Glomerular endothelial cell (primary cell): Measurements from ENCODE around the gene LEF1. TPM values are rescaled to one million over a fixed set of nuclear protein-coding genes. Genes with fewer than 3 reads are reported as not detected.
"Not testable (repeated sequence)": the region's sequence is repeated elsewhere in the genome, so short reads cannot be mapped to it uniquely, and the experiment has no call there.

Experiments used
- DNase-seq: peaks from one replicate; pipeline ENCODE4 v3.0.0-alpha.2; 2011; ENCODE audit warnings: low read depth, low spot score; ENCODE audit errors: extremely low read depth
- total RNA-seq: library from RNA; depleted of rRNA; stranded (reverse); fragments of >200 nt; gene quantifications from 2 replicates; pipeline ENCODE4 v1.2.3, GENCODE V29; 2015

The LEF1 gene
- total RNA-seq, 1 donor from 2014 or later = 0.58 TPM

DNA sequence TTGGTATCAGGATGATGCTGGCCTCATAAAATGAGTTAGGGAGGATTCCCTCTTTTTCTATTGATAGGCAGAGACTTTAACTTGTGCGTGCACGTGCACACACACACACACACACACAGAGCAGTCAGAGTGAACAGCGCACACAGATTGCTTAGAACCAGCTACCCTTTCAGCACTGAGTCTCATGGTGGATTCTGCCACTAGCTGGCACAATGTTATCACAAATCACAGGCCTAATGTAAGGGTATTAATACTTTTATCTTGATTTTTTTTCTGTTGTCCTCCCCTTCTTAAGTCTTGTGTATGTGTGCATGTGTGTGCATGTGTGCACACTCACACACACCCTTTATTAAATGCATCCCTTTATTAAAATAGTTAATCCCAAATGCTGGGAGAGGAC, 125.8 kb downstream of the LEF1 start:
- DNase-seq = no peak

DNA sequence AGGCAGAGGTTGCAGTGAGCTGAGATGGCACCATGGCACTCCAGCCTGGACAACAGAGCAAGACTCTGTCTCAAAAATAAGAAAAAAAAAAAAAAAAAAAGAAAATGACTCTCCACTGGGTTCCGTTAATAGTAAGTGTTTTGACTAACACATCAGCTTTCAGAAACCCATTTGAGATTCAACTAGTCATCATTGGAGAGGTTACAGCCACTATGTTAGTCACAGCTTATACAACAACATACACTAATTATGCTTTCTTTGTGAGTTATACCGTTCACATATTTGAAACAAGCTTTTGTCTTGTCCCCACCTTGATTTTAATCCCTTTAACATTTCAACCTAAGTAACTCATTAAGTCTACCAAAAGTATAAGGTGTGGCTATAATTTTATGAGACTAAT, 130.8 kb downstream of the LEF1 start:
- no peak for DNase-seq

DNA sequence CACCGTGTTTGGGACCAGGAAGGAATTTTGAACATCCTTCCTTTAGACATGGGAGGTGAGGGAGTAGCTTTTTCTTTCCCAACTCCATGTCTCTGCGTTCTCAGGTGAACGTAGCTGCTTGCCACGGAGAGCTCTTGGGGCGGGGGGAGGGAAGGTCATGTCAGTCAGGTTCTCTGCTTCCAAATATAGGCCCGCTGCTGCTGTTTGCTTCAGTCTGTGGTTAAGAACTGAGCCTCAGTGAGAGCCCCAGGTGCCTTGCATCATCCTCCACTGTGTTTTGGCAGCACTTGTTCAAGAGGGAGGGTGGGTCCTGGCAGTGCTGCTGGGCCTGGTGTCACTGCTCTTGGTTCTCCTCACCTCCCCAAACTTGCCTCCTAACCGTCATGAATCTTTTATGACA, 132.5 kb downstream of the LEF1 start:
- DNase-seq = no peak

DNA sequence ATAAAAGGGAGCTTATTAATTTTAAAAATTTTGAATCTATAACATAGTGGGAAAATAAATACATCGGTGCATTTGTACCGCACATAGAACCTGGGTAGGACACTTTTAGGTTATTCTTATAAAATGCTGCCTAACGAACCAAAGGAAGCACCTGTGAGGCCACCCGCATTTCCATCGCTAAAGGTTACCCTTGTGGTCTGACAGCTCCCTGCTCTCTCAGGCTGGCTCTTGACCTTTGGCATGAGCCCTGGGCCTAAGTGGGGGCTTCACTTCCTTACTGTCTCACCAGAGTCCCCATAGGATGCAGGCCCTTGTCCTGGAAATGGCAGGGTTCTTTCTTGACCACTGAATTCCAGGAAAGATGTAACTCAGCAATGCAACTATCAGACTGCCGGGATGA, 133.0 kb downstream of the LEF1 start:
- DNase-seq = no peak

DNA sequence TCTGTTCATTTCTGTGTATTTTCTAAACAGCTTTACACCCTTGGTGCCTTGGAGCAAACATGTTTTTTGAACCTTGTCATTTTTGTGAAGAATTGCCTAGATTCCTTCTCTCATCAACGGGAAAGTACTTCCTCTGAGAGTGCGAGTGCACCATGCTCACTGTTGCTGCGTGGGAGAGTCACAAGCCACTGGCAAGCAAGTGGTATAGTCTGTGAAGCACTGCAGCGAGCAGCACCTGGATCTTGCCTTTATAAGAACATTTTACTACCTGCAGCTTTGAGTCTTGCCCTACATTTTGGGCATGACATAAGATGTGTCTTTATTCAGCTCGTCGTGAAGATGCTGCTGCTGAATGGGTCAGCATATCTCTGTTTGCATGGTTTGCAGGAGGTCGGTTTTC, 134.2 kb downstream of the LEF1 start:
- DNase-seq = no peak

DNA sequence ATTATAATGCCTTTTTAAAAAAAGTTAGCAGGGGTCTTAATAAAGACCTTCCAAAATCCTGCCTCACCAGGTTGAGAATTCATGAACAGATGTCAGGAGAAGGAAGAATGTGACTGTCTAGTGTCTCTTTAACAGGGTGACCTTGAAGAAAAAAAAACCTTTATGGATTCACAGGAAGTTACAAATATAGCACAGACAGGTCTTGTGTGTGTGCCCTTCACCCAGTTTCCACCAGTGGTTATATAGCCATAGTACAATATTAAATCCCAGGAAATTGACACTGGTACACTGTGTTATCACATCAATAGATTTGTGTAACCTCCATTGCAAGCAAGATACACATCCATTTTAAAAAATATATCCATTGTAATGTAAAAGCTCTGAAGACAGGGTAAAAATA, 135.4 kb downstream of the LEF1 start:
- DNase-seq = no peak

DNA sequence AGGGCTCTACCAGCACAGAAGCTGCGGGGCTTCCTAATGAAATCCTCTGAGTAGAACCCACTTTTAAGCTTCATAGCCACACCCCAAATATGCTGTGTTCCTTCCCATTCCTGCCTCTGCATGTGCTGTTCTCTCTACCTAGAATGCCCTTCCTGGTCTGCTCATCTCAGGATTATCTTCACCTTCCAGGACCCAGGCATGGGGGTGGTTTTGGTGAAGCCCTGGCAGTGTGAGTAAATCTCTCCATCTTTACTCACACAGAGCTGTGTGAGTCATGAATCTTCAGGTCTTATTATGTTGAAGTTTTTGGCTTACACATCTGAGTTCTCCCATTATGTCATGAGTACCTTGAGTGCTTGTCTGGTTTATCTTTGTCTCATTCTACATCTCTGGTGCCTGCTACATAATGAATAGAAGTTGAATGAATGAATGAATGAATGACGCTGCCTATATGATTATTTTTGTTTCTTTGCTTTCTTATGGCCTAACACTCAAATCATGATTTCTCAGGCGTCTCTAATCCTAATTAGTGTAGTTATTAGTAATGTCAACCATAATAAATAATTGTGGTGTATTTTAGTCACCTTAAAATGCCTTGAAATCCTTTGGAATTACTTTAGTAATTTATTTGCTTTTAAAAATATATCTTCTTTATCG, 137.2 kb downstream of the LEF1 start:
- DNase-seq = no peak

DNA sequence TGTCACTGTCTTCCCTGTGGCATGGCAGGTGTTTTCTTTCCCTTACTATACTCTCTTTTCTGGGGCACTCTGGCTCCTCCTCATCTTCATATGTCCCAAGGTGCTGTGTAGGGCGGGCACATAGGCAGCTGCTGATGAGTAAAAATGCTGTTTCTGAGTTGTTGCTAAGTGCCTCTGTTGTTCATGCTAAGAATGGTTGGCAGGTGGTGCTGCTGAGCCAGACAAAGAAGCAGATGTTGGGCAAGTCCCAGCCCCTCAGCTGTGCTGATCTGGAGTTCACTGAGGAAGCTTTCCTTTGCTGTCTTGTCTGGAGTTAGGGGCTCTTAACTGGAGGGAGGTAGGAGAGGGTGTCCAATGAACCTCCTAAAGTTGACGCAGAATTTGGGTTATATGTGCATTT, 138.4 kb downstream of the LEF1 start:
- peak; percentile 25 for DNase-seq

DNA sequence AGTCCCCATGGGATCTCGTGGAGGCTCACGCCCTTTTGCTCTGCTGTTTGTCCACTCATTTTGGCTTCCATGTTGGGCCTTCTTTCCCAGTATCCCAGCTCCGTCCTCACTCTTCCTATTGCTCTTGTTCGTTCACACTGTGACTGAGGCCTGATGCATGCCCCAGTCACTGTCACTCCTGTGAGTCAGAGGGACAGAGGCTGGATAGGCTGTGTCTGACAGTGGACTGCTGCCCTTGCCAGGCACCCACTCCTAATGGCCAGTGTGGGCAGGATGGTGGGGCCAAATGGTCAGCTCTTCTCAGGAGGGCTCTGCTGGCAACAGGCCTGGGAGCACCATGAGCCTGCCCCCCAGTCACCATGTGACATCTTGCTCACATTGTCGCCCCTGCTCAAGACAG, 139.0 kb downstream of the LEF1 start:
- no peak for DNase-seq

DNA sequence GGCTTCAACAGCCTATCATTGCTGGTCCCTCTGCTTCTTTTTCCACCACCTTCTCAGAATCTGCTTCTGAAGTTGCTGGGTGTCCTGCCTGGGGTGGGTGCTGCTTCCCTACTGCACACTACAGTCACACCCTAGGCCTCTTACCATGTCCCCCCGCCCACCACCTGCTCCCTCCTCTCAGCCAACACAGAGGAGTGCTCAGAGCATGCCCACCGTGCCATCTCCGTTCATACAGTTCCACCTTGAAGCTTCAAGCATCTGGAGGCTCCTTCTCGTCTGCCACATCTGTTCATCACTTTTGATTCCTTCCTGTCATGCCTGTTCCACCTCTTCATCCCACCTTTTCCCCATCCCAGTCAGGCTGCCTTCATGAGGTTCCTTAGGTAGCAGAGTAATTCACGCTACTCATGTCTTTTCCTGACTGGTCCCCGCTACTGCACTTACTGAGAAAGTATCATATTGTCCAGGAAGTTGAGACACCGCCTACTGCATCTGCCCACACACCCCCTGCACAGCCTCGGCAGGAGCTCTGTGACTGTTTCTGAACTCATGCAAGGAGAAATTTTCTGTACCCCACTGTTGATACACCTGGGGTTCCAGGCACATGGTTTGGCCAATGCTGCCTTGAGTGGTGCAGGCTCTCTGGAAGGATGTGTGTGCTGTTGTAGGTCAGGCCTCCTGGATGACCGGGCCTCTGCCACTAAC, 139.6 kb downstream of the LEF1 start:
- DNase-seq = no peak

DNA sequence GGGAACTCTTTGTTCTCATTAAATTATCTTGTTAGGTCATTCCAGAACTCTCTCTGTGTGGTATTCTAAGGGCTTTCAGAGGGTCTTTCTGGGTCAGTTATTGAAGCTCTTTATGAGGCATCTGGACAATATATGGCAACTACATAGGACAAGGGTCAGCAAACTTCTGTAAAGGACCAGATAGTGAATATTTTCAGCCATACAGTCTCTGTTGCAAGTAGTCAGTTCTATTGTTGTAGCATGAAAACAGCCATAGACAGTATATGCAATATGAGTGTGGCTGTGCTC, 143.9 kb downstream of the LEF1 start:
- no peak for DNase-seq

DNA sequence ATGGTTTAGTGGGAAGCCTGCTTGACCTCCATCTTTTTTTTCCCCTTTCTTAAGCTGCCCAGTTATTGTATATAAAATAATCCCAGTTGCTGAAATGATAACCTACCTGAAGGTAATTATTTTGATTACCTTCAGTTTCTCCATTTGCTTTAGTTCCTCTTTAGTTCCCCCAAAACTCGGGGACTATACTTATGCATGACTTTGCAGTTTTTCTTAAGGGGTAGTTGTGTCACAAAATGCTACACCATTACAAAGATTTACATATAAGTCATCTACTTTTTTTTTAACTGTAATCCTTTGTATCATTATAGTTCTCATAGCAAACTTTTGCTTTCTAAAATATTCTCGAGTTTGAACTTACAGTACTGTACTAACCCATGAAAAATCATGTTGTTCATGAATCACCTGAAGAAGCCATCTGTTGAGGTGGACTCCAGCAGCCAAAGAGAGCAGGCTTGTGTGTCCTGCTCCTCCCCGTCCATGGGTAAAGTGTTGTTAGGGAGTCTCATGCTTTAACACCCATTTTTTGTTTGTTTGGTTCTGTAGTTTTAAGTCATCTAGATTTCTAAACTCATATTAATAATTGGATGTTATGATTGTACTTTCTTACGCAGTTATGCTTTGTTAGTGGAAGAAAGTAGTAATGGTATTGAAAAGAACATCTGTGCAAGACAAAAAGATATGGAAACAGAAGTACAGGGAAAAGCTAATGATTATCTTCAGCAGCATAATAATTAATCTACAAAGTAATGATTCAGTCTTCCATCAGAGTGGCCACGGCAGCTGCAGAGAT, 144.5 kb downstream of the LEF1 start:
- DNase-seq = no peak

DNA sequence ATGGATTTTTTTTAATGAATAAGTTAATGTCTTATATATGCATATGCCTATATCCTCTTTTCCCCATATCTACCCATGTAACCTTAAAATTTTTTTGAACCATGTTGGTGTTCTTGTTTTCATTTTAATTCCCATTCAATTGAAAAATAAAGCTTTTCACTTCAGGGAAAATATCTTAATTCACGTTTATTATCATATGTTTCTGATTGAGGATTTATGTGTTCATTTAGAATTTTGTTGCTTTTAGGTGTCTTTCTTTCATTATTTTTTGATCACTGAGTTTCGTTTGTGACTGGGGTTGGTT, 149.9 kb downstream of the LEF1 start:
- no peak for DNase-seq

DNA sequence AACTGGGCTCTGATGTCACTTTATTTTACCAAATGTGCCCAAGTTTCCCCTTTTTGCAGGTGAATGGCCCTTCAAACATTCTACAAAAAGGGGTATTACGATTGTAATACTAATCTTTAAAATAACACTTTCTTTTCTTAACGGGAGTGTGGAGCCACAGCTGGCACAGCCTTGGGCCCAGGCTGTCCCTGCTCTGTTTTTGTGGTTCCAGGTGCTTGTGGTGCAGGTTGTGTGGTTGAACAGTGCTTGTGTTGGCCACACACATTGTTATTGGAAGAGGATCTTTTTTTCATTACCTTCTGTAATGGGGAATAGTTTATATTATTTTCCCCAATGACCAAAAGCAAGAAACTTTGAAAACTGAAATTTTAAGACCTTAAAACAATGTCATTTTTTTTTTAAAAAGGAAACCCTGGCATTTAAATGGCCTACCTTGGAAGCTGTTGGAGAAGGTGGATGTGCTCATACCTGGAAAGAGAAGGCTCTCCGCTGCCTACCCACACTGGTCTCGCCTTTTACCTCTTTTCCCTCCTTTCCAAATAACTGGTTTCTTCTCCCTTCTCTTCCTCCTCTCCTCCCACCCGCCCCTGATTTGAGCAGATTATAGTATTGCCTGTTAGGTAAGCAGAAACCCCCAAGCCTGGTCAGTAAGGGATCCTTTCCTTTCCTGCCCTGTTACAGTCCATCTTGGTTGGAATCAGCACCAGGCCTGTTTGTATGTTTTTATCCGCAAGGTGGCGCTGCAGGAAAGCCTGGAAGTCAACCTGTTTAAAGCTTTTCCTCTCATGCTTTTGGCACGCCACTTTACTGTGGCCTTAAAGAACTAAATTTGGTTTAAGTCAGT, 150.5 kb downstream of the LEF1 start:
- DNase-seq = peak; percentile 51

DNA sequence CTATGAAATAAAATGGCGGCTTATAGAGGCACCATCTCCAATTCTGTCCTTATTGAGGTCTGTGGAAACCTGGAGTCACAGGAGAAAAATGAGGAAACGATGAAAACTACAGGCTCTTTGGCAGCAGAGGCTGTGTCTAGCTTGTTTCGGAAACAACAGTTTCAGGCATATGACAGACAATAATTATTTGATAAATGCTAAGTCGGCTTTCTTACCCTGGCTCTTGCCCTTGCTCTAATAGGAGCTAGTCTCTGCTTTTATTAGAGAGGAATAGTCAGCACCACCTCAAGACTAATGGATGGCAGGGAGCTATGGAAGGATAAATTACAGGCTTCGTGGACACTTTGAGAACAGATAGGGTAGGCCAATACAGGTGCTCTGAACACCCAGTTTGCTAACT, 154.8 kb downstream of the LEF1 start:
- DNase-seq = no peak

DNA sequence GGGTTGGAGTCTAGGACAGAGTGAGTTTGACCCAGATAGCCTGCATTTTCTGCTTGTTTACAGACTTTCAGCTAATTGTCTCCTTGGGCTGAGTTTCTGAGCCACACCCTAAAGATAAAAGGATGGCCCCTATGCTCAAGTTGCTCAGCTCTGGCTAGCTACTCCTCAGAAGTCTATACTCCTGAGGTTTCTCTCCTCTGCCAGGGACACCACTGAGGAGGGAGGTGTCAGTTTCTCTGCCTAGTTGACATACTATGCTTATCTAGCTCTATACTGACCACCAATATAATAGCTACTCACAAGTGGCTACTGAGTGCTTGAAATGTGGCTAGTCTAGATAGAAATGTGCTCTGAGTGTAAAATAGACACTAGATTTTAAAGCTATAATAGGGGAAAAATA, 155.4 kb downstream of the LEF1 start:
- no peak for DNase-seq

DNA sequence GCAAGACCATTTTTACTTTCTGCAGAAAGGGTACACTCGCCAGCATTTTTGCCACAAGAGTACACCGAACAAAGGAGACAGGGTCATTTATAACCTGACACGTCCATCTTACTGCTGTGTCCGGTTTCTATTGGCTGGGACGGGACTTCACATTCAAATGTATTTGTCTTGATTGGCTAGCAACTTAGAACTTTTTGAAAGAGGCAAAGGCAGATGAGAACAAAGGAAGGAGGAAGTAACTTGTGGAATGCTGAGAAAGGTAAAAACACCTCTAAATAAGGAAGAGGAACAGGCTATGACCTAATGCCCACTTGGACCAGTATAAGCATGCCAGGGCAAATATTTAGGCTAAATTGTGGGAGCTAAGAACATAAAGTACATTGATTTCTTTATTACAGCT, 156.3 kb downstream of the LEF1 start:
- not testable (repeated sequence) for DNase-seq

DNA sequence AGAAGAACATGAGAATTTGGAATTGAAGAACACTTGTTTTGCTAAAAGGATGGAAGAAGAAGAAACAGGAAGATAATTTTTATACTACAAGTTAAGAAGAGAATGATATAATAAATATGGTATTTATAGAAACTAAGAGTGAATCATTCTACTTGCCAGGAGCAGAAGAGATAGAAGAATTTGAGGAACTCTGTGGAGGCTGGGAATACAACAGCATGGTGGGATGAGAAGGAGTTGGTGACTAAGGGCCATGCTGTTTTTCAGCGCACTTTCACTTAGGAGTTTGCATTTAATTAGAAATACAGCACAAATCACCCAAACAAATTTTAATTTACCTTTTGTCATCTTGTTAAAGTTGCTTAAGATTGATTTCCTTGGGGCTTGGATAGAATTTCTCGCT, 158.6 kb downstream of the LEF1 start:
- DNase-seq = no peak

DNA sequence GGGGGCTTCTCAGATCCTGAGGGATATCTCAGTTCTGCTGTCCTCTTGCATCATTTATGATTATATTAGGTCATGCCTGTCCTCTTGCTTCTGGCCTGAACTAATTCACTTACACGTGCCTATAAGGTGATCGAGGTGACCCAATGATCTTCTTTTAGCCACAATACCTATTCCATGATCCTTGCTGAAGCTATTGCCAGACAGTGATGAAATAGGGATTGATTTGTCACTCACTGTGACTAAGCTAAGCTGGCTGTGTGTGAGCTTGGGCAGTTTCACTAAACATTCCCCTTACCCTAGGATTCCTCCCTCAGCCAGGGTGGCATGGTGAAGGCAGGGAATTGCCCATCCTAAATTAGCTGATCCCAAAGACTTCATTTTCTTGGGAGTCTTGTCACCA, 160.0 kb downstream of the LEF1 start:
- no peak for DNase-seq

DNA sequence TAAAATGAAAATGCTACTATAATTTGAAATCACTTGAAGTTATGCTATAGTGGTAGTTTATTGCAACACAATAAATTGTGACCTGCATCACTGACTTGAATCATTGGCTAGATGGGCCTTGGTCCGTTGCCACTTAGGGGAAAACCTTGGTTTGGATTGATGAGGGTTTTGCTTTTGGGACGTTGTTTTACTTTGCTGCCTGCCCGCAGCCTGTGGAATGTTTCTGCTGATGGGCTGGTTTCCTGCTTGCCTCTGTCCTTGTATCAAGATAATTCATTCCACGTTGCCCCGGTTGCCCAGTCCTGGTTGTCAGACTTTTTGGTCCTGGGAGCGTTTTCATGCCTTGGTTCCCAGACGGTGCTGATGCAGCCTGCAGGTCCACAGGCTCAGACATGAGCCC, 160.7 kb downstream of the LEF1 start:
- DNase-seq = no peak

DNA sequence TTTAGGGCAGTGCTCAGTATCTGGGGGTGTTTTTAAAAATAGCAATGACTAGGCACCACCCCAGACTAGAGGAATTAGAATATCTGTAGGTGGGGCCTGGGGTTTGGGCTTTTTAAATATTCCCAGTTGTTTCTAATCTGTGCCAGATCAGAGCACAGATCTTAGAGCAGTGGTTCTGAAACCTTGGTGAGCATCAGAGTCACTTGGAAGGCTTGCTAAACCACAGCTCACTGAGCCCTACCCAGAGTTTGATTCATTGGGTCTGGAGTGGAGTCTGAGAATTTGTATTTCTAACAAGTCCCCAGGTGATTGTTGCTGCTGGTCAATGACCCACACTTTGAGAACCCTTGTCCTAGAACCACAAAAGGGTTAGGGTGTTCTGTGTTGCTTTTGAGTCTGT, 162.4 kb downstream of the LEF1 start:
- DNase-seq = no peak

DNA sequence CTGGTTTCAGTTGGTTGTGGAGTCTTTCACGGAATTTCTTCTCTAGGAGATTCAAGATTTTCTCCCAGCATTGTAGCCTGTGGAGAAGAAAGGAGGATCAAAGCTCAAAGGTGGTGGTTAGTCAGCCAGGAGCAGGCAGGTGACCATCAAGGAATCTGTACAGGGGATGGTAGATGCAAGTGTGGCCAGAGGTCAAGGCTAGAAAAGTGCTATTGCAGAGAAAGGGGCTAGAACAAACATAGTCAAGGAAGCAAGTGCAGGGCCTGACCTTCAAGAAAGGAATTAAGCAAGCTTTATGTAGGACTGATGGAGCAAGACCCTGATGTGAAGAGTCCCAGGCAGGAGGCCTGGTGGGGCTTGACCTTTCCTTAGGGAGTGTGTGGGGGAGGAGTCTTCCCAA, 162.9 kb downstream of the LEF1 start:
- DNase-seq = no peak
